Measurements from ENCODE around the gene EHMT1.

Gene EHMT1

DNA sequence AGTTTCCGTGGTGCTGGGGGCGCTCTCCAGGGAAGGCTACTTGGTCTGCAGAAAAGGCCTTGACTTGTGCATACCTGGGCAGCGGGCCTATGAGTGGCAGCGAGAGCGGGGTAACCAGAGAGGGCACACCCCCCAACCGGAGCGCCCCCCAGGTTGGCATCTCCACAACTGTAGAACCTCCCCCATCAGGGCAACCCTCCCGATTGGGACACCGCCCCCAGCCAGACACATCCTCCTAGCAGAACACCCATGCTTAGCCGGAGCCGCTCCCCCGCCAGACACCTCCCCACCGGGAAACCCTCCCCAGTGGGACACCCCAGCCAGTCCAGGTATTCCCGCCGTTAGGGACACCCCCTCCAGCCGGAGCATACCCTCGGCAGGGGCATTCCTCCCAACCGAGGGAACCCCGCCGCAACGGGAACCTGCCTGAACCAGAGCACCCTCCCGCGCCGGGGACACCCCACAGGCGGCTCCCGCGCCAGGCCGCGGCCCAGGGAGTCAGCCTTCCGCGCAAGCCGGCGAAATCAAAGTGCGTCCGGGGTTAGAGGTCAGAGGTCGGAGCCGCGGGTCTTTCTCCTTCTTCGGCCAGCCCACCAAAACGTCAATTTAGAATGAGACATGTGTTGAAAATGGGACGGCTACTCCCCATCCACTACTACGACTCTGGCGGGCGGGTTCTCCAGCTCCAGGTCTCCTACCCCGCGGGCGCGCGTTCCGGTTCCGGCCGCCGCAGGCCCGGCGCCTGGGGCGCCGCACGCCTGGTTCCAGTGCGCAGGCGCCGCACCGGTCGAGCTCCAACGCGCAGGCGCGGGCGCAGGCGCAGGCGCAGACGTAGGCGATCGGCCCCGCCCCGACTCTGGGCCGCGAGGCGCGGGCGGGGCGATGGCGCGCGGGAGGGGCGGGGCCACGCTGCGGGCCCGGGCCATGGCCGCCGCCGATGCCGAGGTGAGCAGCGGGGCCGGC lies at the start of gene EHMT1:
EHMT1 (plus strand) TSS at position 901 of the 963 bp plus-strand sequence; CDS start at position 925, 24 bp downstream.
- DNase-seq, result peak; percentile 92

DNA sequence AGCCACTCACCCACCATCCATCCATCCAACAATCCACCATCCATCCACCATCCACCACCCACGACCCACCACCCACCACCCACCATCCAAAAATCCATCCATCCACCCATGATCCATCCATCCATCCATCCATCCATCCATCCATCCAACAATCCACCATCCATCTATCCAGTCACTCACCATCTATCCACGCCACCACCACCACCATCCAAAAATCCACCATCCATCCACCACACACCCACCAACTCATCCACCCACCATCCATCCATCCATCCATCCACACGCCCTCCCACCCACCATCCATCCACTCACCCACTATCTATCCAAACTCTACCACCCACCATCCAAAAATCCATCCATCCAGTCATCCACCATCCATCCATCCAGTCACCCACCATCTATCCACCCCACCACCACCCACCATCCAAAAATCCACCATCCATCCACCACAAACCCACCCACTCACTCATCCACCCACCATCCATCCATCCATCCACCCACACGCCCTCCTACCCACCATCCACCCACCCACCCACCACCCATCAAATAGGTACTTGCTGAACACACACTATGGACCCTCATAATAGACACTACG lies 49.1 kb upstream of the EHMT1 start:
- DNase-seq, result no peak

DNA sequence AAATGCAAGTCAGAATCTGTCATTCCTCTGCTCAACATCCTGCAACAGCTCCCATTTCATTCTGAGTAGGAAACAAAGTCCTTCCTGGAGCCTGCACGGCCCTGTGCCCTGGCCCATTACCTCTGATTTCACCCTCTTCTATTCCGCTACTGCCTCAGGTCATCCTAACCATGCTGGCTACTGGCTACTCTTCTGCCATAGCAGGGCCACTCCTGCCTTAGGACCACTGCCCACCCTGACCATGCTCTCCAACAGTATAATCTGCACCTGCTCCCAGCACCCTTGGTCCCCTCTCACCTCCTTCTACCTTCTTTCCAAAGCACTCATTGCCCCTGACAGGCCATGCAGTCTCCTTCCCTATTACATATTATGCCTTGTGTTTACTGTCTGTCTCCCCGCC lies 48.2 kb upstream of the EHMT1 start:
- DNase-seq, result no peak

DNA sequence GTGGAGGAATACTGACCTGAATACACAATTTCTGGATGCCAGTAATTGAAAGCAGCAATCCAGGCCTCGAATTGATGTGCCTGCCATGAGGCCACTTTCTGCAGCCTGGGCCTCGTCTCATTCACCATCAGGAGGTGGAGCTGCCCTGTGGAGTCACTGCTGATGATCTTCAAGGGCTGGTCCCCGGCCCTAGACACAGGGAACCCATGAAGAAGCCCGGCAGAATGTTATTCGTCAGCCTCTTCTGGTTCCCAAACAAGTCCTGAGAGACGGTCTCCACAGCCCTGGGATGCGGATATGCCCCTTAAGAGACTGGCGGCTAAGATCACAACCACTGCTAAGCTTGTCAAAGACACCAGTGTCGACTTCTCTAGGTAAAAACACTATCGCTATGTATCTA lies 44.6 kb upstream of the EHMT1 start:
- DNase-seq, result no peak

DNA sequence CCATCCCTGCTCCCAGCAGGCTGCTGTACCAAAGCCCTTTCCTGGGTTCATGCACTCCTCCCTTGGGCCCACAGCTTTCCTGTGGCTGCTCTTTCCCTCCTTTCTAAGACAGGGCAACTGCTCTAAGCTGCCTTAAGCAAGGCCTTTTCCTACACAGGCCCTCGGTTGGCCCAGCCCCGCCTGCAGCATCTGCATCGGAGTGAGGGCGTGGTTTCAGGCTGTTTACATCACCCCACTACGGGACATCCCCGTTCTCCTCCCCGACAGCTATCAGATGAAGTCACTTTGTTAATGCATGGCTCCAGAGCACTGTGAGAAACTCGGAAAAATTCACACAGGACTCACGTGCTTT lies 43.5 kb upstream of the EHMT1 start:
- no peak for DNase-seq

DNA sequence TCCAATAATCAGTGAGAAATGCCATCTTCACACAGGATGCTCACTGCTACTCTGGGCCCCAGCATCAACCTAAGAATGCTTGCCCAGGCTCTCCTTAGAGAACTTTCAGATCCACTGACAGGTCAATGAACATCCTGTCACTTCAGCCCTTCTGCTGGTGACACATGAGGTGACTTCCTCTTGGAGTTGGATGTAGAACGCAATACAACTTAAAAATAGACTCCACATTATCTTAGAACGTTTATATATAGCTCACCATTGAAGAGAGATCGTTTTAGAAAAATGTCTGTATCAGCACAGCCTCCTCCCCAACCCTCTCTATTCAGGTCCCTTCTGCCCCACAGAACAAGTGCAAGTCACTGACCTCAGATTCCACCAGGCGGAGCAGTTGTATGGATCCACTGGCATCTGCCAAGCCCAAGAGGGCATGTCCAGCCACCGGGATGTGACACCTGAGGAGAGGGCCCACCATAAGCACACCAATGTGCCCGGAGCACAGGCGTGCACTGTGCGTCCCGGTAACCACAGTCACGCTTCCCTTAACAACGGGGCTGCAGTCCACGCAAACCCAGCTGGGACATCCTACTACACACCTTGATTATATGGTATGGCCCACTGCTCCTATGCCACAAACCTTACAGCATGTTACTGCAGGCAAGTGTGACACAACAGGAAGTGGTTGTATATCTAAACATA lies 42.9 kb upstream of the EHMT1 start:
- no peak for DNase-seq

DNA sequence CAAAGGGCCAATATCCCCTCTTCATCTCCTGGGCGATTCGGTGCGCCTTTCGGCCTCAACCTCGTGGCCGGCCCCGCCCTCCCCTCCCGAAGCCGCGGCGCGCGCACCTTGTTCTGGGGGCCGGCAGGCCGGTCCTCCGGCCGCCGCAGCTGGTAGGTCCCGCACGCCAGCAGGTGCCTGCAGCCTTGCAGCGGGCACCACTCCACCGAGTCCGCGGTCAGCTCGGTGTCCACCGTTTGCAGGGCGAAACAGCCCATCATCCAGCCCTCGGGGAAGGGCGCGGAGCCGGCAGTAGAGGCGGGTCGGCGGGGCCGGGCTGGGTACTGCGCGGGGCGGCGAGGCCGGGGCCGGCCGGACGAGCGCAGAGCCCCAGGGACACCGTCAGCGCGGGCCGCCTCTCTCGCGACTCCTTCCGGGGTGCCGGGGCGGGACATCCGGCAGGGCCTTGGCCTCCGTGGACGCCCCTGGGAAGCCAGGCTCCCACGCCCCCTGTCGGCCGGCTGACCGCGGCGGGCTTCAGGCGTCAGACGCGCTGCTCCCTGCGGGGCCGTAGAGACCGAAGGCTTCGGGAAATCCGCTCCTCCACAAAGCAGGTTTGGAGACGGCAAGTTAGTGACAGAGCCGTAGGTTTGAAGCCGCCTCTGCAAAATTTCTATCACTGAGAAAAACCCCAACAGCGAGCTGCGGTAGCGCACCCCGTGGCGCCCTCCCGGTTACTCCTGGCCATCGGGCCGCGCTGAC lies 40.1 kb upstream of the EHMT1 start, which contains the start of gene DPH7:
DPH7 (minus strand) TSS at position 408 of the 741 bp plus-strand sequence; CDS start at position 260, 148 bp downstream.
- peak; percentile 96 for DNase-seq

DNA sequence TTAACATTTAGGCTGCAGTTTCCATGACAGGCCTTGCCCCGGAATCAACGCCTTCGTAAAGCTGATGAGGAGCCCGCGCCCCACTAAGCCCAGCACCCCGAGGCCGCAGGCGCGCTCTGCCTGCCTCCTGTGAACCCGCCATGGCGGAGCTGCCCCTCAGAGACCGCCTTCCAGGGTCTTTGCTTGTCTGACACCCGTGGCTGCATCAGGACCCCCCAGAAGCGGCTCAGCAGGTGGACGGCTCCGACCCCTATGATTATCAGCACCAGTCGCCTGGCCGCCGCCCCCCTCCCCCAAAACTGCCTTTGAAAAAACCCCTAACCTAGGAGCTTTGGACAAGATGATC lies 39.6 kb upstream of the EHMT1 start:
- DNase-seq, result no peak

DNA sequence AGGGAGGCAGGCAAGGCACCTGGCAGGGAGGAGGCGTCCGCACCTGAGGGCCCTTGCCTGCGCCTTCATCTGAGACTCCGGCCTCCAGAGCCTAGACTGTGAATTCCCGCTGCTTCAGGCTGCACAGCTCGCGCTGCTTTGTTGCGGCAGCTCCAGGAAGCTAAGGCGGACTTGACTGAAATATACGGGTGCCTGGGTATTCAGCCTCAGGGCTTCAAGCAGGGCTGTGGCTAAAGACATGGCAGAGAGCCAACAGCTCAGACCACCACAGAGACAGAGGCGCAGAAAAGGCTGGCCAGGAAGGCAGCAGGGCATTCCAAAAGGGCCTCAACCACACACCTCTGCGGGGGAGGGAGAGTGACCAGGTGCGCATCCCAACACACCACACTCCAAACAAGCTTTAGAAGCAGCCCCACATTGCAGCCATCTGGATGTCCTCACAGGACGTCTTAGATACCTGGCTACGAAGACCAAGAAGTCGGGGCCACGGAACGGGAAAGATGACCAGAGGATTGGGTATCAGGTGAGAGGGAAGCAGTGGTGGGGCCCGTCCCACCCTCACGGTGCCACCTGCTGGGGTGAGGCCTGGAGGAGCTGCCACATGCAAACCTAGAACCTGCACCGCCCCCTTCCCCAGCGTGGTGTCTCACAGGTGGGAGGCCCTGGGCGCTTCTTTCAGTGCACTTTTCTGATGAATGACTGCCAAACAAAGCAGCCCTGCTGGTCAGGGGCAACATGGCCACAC lies 38.4 kb upstream of the EHMT1 start:
- DNase-seq, result no peak

DNA sequence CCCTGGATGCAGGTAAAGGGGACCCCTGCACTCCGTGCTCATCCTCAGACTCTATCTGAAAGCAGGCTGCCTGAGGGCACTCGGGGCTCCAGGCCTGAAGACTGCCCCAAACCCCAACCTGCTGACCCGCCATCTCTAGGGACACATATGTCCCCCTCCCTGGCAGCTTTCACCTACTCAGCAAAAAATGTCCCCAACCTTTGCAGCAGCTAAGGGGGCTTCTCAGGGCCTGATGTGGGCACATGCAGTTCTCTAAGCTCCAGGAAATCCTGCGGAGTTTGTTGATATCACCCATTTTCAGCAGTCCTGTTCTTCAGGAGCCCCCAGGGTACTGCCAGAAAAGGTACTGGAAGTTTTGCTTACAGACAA lies 37.9 kb upstream of the EHMT1 start:
- DNase-seq, result no peak

DNA sequence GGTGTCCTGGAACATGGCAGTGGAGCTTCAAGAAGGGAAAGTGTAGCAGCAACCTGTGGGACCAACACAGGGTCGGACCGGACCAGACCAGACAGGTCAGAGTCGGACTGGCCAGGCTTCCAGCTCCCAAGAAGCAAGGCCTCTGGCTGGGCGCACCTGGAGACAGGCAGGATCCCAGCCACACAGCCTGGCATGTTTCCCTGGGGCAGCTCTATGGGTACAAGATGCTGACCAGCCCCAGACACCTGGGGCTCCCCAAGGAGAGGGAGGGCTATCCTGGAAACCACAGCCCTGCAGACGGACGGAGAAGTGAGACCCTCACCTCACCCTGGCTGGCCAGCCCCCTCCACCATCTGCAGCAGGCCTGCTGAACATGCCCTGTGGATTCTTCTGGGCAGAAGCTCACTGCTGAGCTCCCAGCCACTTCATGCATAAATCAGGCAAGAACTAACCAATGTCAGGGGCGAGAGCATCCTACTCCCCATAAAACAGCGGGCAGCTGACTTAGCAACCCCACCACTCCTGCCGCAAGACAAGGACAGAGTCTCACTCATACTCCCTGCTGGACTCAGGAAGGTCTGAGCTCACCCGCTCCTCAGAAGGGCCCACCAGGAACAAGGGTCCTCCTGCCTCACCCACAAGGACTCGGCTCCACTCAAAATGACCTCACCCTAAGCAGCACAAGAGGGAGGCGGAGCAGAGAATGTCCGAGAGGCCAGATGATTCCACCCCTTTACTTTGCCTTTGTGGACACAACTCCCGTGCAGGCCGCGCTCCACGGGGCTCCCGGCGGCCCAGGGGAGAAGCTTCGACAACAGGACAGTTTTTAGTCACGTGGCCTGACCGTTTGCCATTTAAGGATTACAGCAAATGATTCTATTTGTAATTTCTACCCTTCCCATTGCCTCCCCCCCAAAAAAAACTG lies 37.2 kb upstream of the EHMT1 start:
- DNase-seq, result no peak

DNA sequence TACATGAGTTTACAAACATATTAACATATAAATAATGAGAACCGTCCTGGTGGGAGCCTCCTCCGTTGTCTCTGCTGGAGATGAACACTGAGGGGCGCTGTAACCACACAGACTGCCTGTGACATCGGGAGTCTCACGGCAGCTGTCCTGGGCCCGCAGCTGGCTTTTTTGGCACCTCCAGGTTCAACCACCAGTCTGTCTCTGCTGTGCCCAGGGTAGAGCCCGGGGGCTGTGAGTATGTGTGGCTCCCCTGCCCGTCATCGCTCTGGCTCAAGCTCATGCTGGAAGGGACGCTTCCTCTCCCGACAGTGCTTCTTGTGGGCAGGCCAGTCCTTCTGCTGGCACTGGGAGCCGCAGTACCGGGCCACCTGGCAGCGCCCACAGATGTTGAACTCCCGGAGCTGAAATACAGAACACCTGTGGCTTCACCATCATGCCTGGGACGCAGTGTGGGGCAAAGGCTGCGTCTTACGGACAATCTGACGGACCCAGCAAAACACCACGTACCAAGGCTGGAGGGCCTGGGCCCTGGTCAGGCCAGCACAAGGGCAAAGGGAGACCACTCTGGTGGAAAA lies 36.4 kb upstream of the EHMT1 start:
- no peak for DNase-seq

DNA sequence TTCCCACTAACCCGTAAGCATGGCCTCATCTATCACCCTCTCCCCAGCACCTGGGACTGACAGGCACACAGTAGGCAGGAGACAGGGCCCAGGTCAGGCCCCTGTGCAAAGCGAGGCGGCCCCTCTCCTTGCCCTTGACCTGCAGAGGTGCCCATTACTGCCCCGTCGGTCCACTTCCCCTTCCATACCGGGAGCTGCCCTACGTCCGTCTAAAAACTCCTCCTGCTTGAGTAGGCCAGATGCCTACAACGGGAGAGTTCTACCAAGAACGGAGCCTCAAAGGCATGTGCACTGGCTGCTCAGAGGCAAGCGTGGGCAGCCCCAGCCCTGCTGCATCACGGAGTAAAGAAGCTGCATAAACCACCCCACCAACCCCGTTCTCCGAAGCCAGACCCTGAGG lies 35.5 kb upstream of the EHMT1 start:
- no peak for DNase-seq

DNA sequence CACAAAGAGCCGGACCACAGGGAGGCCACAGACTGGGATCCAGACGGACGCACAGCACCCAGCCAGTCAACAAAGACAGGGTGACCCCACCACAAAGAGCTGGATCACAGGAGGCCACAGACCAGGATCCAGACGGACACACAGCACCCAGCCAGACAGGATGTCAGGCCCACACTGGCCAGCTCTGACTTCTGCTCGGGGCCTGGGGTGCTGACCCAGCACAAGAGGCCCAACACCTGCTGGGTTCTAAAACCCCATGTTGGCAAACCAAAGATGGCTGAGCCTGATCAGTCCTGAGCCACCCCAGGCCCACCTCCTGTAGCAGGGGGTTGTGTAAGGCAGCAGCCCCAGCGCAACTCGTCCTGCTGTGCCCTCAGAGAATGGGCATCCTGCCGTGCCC lies 34.8 kb upstream of the EHMT1 start:
- no peak for DNase-seq

DNA sequence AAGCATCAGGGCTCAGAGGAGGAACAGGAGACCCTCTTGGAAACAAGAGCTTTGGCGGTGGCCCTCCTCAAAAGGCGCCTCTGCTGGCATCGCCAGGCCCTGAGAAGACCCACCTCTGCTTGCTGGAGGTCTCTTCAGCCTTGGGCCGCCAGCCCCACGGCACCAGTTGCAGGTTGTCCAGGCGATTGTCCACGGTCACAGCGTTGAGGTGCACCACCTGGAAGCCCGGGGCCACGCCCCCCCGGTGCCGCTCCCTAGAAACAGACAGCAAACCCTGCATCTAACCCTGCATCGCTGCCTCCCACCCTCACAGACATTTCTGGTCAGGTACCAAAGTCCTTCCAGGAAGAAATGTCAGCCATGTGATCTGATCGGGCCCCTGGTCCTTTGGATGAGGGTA lies 32.0 kb upstream of the EHMT1 start:
- no peak for DNase-seq

DNA sequence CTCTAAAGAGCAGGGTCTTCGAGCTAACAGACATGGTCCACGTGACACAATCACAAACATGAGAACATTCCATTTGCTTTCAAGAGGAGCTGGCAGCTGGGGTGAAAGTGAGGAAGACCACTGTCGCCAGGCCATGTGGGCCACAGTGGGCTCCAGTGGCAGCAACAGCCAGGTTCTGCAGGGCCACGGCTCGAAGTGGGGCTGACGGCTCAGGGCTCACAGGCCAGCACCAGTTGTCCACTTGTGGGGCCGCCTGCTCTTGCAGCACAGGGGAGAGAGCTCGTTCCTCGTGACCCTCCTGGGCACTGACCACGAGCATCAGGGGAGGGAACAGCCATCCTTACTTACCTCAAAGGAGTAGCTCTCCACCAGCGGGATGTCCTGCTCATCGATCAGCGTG lies 30.5 kb upstream of the EHMT1 start:
- DNase-seq, result no peak

DNA sequence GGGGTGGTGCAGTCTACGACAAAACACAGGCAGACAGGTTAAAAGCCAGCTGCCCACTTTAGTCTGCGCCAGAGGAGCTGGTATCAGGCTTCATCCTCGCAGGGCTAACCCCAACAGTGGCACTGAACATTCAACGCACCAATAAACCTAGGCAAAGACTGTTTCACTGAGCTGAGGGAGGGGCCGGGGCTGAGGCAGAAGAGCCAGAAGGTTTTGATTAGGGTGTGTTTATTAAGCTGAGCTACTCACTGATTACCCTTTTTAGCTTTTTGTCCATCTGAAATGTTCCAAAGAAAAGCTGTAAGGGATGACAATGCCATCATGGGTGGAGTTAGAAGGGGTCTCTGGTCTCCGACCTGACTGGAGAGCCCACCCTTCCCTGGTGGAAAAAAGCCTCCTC lies 29.9 kb upstream of the EHMT1 start:
- no peak for DNase-seq

DNA sequence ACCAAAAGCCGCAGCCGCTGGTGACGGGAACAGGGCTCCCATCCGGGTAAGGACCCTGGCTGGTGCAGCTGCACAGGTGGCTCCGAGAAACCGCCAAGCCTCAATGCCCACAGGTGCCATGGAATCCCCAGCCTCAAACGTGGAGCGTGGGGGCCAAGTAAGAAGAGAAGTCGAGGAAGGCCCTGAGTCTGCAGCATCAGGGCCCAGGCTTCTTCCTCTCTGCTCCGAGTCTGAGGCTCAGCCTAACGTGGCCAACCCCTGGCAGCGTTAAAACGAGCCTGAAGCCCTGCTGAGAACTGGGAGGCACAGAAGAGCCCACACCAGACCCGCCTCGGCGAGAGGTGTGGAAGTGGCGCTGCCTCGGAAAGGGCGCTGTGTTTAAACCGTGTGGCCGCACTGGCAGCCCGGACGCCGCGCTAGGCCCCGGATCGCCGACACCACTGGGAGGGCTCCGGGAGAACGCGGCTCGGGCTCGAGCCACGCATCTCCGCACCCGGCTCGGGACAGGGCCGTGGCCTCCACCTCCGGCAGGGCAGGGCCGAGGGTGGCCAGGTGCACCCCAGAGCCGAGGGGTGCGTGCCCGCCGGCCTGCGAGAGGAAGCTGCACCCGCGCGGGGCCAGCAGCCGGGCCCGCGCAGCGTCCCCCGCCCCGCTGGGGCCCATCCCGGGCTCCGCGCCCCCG lies 29.2 kb upstream of the EHMT1 start:
- peak; percentile 40 for DNase-seq

DNA sequence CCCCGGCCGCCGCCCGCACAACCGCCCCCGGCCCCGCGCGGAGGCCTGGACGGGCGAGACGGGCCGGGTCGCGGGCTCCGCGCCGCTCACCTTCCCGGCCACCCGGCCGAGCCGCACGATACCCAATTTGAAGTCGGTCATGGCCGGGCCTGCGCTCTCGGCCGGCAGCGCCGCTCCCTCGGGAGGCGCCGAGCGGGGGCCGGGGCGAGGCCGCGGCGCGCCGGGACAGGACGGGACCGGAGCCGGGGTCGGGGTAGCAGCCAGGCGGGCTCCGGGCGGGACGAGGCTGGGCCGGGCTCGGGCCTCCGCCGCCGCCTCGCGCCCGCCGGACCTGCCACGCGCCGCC lies 28.7 kb upstream of the EHMT1 start:
- no peak for DNase-seq
